Measurements from ENCODE around the gene RGS9.

- TF ChIP-seq ZNF768 (CRISPR knock-in tag; IDR thresholded peaks at IDR 0.05) (no peak), NR2F2 (IDR thresholded peaks at IDR 0.05; ENCODE audit: borderline replicate concordance, low read depth) (no peak), POLR2AphosphoS5 (IDR thresholded peaks at IDR 0.05; ENCODE audit: low read depth, low read length) (no peak), CTCF (CRISPR knock-in tag; IDR thresholded peaks at IDR 0.05) (no peak), FOXO4 (CRISPR knock-in tag; conservative IDR thresholded peaks at IDR 0.05) (no peak)
Observed at GRCh38 chr17:65236321-65236720, 99.2 kb downstream of the RGS9 start.

Data from HepG2 (cell line).